A673 (cell line): Measurements from ENCODE around the gene COBL. TPM values are rescaled to one million over a fixed set of nuclear protein-coding genes. Genes with fewer than 3 reads are reported as not detected.

Source experiments
- BruUV-seq: library from RNA; stranded (reverse); fragments of 400-500 nt; replicated peaks from 2 replicates; lab custom pipeline; 2021; lab: Mats Ljungman, UMichigan
- CTCF ChIA-PET: fragments of 300-600 bp; sonication (Branson Sonifier 250); formaldehyde crosslinking; loops from one replicate; lab custom pipeline; 2022; ENCODE audit warnings: antibody characterized with exemption; lab: Charles Lee
- POLR2A ChIA-PET: fragments of 300-600 bp; sonication (Branson Sonifier 250); formaldehyde crosslinking; loops from one replicate; lab custom pipeline; 2022; ENCODE audit warnings: antibody characterized with exemption; ENCODE audit not compliant: low non-redundant PET; lab: Charles Lee
- DNase-seq: peaks from one replicate; pipeline ENCODE4 v3.0.0-alpha.2; 2015; ENCODE audit warnings: low spot score
- H3K27ac ChIP-seq: fragments of 200-600 bp; sonication (generic); 2 replicates; pipeline ENCODE4 v1.5.1; 2016; ENCODE audit warnings: mixed run types, low read depth, mild to moderate bottlenecking, mixed read lengths, antibody characterized with exemption, low read length; ENCODE audit not compliant: poor library complexity, severe bottlenecking
- H3K27me3 ChIP-seq: fragments of 200-600 bp; sonication (generic); replicated peaks from 2 replicates; pipeline ENCODE4 v1.6.1; 2017; ENCODE audit warnings: mixed run types, low read depth, mild to moderate bottlenecking, mixed read lengths, antibody characterized with exemption, low read length; ENCODE audit not compliant: insufficient read depth, poor library complexity
- H3K36me3 ChIP-seq: fragments of 200-600 bp; sonication (generic); 2 replicates; pipeline ENCODE4 v1.6.1; 2016; ENCODE audit warnings: mixed run types, mild to moderate bottlenecking, mixed read lengths, antibody characterized with exemption, low read length; ENCODE audit not compliant: insufficient read depth, poor library complexity, severe bottlenecking
- H3K4me1 ChIP-seq: fragments of 200-600 bp; sonication (generic); 2 replicates; pipeline ENCODE4 v1.6.1; 2017; ENCODE audit warnings: mixed run types, mild to moderate bottlenecking, mixed read lengths, antibody characterized with exemption, low read length; ENCODE audit not compliant: insufficient read depth, poor library complexity, severe bottlenecking
- H3K4me3 ChIP-seq: fragments of 200-600 bp; sonication (generic); 2 replicates; pipeline ENCODE4 v1.5.1; 2016; ENCODE audit warnings: low read depth, mixed run types, mild to moderate bottlenecking, mixed read lengths, low read length; ENCODE audit not compliant: poor library complexity, severe bottlenecking
- H3K9me3 ChIP-seq: fragments of 200-600 bp; sonication (generic); 2 replicates; pipeline ENCODE4 v1.6.1; 2016; ENCODE audit warnings: mixed run types, low read depth, mild to moderate bottlenecking, mixed read lengths, antibody characterized with exemption, low read length; ENCODE audit not compliant: poor library complexity, severe bottlenecking
- EZH2 ChIP-seq: fragments of 200-600 bp; sonication (generic); IDR thresholded peaks from 2 replicates; pipeline ENCODE4 v1.6.1; 2017; ENCODE audit warnings: borderline replicate concordance, low read depth, mild to moderate bottlenecking, mixed read lengths, antibody characterized with exemption, low read length; ENCODE audit not compliant: poor library complexity, severe bottlenecking
- intact Hi-C: fragments of 100-400 bp; cut with micrococcal nuclease; formaldehyde crosslinking; loops from one replicate; pipeline ENCODE4 v1.10.0; 2022; ENCODE audit not compliant: unreplicated experiment
- total RNA-seq: library from RNA; stranded (reverse); gene quantifications from 2 replicates; pipeline ENCODE4 v1.2.3, GENCODE V29; 2021
- TF ChIP-seq, protein P1 (sequence below): fragments of 300-800, 200-600 bp; sonication (generic); conservative IDR thresholded peaks from 2 replicates; pipeline ENCODE4 v1.5.1; 2017; ENCODE audit warnings: low read depth, mild to moderate bottlenecking, antibody characterized with exemption, low read length, moderate library complexity, mixed read lengths

COBL gene
- total RNA-seq, 1 experiment from 2014 or later = not detected

DNA sequence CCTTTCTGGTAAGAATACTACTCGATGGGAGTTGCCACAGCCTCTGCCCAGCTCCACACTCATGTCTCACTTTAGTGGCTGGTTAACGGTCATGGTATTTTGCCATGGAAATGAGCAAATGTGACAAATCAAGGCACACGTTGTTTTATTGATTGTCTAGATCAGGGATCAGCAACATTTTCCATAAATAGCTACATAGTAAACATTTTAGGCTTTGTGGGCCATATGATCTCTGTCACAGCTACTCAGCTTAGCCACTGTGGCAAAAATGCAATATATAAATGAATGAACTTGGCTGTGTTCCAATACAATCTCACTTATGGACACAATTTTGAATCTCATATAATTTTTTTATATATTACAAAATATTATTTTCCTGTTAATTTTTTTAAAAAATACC is 76.9 kb downstream of the COBL start:
- TF ChIP-seq, protein P1, sequence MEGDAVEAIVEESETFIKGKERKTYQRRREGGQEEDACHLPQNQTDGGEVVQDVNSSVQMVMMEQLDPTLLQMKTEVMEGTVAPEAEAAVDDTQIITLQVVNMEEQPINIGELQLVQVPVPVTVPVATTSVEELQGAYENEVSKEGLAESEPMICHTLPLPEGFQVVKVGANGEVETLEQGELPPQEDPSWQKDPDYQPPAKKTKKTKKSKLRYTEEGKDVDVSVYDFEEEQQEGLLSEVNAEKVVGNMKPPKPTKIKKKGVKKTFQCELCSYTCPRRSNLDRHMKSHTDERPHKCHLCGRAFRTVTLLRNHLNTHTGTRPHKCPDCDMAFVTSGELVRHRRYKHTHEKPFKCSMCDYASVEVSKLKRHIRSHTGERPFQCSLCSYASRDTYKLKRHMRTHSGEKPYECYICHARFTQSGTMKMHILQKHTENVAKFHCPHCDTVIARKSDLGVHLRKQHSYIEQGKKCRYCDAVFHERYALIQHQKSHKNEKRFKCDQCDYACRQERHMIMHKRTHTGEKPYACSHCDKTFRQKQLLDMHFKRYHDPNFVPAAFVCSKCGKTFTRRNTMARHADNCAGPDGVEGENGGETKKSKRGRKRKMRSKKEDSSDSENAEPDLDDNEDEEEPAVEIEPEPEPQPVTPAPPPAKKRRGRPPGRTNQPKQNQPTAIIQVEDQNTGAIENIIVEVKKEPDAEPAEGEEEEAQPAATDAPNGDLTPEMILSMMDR = no peak
- no peak for TF ChIP-seq EZH2
- Histone ChIP-seq H3K4me1 (no peaks in the 10 kb centered on the region), H3K27me3 (no peaks in the 10 kb centered on the region), H3K27ac (no peak overlapping the region), H3K36me3 (no peaks in the 10 kb centered on the region), H3K9me3 (peaks cover 2% of the 10 kb centered on the region), H3K4me3 (no peak overlapping the region)
- no peak for DNase-seq
- POLR2A ChIA-PET = no interaction called here
- CTCF ChIA-PET = no interaction called here
- BruUV-seq = no TSS peak
- intact Hi-C loops = no loop called here

DNA sequence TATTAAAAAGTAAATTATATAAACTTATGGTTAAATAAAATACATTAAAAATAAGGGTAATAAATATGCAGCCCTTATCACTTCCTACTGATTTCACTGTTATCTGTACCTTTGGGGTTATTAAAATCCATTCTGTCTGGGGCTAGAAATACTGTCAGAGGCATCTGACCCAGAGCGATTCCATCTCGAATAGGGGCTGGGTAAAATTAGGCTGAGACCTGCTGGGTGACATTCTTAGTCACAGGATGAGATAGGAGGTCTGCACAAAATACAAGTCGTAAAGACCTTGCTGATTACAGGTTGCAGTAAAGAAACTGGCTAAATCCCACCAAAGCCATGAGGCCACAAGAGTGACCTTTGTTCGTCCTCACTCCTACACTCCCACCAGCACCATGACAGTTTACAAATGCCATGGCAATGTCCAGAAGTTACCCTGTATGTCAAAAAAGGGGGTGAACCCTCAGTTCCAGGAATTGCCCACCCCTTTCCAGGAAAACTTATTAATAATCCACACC is 77.6 kb downstream of the COBL start:
- TF ChIP-seq EZH2 = no peak
- TF ChIP-seq, protein P1 = no peak
- CTCF ChIA-PET = no interaction called here
- intact Hi-C loops = no loop called here
- H3K27ac ChIP-seq = no peak overlapping the region
- no TSS peak for BruUV-seq
- DNase-seq = no peak
- H3K9me3 ChIP-seq = peaks cover under 1% of the 10 kb centered on the region
- no peak overlapping the region for H3K4me3 ChIP-seq
- H3K27me3 ChIP-seq = no peaks in the 10 kb centered on the region
- POLR2A ChIA-PET = no interaction called here
- H3K4me1 ChIP-seq = no peaks in the 10 kb centered on the region
- no peaks in the 10 kb centered on the region for H3K36me3 ChIP-seq

DNA sequence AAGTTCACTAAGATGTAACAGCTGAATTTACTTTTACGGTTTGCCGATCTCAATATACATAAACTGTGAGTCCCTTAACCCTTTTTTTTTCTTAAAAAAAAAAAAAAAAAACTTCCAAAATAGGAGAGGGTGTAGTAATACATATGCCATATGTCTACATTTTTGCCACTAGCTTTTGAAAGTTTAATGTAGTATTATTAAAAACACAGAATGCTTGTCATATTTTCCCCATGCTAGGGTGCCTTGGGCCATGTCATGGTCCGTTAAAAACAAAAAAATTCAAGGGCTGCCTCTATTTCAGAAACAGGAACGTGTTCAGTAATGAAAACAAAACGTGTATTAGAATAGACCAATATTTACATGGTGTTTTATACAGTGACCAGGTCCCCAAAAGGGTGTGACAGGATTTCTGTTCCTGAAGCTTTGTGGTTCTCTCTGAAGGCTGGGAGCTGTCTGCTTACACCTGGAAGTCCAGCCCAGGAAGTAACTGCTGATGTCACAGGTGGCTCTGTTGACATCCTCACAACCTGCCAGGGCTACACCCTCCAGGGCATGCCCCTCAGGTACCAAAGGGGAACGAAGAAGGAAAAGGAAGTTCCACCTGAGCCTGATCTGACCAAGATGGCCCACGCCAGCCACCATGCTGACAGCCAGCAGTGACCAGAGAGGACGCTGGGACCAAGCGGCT is 79.0 kb downstream of the COBL start:
- ChIA-PET POLR2A (no interaction called here), CTCF (no interaction called here)
- no peak overlapping the region for H3K4me3 ChIP-seq
- no TSS peak for BruUV-seq
- intact Hi-C loops = no loop called here
- H3K27ac ChIP-seq = no peak overlapping the region
- H3K4me1 ChIP-seq = no peaks in the 10 kb centered on the region
- no peak for DNase-seq
- no peak for TF ChIP-seq EZH2
- TF ChIP-seq, protein P1 = no peak
- no peaks in the 10 kb centered on the region for H3K27me3 ChIP-seq
- no peaks in the 10 kb centered on the region for H3K36me3 ChIP-seq
- peaks cover 7% of the 10 kb centered on the region for H3K9me3 ChIP-seq
